Hepatic stellate cell (primary cell): ENCODE data around the gene RNF214.
"Not testable (repeated sequence)": the region's sequence is repeated elsewhere in the genome, so short reads cannot be mapped to it uniquely, and the experiment has no call there.

Experiments used
- DNase-seq: peaks from one replicate; pipeline ENCODE4 v3.0.0; 2011; ENCODE audit warnings: low spot score

RNF214 gene

DNA sequence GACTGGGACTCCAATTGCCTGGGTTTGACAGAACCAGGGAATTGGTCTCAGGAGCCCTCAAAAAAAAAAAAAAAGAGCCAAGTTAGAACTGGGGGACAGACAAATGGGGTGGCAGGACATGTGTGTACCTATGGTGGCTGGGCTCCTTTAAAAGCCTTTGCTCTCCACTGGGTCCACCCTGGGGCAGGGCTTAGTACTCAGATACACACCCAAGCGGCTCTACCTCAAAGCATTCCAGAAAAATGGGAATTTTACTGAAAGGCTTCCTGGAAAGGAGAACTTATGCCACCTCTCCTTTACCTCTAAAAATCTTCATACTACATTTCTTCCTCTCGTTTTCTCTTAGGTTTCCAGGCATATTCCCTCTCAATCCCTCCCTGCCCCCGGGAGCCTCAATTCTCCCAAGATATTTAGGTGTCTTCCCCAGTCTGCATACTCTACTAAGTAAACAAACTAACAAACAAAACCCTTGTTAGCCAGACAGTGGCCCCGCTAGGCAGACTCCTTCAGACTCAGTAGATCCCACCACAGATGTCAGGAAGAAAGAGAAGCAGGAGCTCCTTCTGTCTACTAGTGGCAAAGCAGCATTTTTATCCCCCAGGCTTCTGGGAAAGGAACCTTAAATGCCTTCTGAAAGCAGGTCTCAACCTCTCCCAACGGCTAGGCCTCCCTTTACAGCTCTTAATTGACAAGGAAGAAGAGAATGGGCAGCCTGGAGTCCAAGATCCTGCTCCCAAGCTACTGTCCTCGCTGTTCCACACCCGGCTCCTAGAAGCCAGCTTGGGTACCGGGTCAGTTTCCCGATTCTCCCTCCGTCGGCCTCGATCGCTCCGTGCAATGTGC, 1.3 kb upstream of the RNF214 start:
- no peak for DNase-seq

- DNase-seq = no peak
Observed at GRCh38 chr11:117231842-117232091, 704 bp upstream of the RNF214 start, which contains the start of gene PCSK7. PCSK7 (minus strand) TSS chr11:117232073; CDS start chr11:117229844, 2,229 bp downstream.

DNA sequence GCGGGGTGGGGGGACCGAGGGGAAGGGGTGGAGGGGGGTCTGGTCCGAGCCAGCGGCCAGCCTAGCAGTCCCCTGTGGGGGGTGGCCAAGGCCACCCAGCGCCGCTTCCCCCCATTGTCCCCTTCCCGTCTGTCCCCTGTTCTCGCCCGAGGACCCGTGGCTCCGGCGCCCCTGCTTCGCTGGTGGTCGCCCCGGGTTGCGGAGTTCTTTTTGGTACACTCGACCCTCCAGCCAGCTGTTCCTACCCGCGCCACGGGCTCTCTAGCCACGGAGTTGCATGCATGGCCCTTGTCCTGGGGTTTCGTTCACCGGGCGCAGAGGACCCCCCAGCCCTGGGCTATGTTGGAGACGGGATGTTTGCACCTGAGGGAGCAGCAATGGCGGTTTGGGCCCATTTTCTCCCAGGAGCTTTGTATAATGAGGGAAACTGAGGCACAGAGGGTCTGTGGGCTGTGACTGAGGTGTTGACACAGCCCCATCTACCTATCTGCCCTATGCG, 489 bp downstream of the RNF214 start:
- peak; percentile 46 for DNase-seq

DNA sequence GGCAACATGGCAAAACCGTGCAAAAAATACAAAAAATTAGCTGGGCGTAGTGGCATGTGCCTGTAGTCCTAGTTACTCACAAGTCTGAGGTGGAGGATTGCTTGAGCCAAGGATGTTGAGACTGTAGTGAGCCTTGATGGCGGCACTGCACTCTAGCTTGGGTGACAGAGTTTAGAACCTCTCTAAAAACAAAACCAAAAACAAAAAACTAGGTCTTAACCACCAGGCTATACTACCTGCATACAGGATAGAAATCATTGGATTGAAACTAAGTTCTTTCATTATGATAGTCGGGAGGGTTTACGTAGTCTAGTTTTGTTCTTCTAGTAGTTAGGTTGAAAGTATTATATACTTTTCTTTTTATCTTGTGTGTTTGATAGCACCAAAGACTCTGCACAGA, 5.8 kb downstream of the RNF214 start:
- DNase-seq = no peak

DNA sequence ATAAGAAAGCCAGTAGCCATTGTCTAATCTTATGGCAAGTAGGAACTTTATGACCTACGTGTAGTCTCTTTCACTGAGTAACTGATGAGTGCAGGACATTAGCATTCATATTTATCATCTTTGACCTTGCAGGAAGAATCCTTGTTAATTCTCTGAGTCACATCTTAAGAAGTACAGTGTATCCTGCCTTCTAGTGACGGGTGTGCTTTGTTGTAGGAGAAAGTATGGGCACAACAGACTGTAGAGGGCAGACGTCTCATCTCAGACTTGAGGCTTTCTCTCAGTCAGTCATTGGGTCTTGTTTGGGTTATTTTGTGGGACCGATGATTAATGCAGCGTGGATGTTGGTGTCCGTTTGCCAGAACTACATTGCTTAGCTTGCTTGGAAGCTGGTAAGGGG, 6.8 kb downstream of the RNF214 start:
- peak; percentile 93 for DNase-seq

- DNase-seq = no peak
Observed at GRCh38 chr11:117248341-117248740, 15.9 kb downstream of the RNF214 start.

DNA sequence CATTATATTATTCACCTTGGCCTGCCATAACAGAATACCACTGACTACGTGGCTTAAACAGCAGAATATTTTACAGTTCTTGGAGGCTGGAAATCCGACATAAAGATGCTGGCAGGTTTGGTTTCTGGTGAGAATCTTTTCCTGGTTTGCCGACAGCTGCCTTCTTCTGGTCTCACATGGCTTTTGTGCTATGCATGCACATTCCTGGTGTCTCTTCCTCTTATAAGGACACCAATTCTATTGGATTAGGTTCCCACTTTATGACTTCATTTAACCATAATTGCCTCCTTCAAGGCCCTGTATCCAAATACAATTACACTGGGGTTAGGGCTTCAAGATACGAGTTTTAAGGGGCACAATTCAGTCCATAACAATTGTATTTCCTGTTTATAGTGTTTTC, 17.1 kb downstream of the RNF214 start:
- DNase-seq = no peak

- no peak for DNase-seq
Observed at GRCh38 chr11:117251506-117251905, 19.0 kb downstream of the RNF214 start.

- DNase-seq = no peak
Observed at GRCh38 chr11:117255966-117256365, 23.5 kb downstream of the RNF214 start.

DNA sequence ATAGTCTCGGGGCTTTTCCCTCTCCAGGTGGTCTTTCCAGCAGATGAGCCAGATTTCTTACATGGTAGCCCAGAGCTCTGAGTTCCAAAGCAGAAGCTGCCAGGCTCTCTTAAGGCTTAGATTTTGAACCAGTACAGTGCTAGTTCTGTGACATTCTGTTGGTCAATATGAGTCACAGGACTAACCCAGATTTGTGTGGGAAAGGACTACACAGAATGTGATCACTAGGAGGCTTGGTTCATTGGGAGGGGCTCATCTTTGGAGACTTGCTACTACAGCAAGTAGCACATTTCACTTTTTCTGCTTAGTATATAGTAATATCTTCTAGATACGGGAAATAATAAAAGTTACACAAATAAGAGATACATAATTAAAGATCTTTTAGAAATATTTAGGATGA, 24.1 kb downstream of the RNF214 start:
- DNase-seq = peak; percentile 49

- DNase-seq = no peak
Observed at GRCh38 chr11:117258576-117258975, 26.1 kb downstream of the RNF214 start.

DNA sequence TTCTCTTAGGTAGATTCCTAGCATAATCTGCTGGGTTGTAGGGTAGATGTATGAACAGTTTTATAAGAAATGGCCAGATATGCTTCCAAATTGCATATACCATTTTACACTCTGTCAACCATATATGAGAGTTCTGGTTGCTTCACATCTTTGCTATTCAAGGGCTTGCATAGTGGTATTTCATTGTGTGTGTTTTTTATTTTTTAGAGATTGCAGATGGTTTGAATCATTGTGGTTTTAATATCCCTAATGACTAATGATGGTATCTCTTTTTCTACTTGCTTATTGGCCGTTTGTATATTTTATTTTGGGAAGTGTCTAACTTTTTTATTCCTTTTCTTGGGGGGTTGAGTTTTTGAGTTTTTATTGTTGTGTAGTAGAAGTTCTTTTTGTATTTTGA, 26.9 kb downstream of the RNF214 start:
- DNase-seq = peak; percentile 66

GRCh38 chr11:117264624-117265323, 32.3 kb downstream of the RNF214 start:
- not testable (repeated sequence) for DNase-seq

- no peak for DNase-seq
Observed at GRCh38 chr11:117265745-117266144, 33.3 kb downstream of the RNF214 start.

DNA sequence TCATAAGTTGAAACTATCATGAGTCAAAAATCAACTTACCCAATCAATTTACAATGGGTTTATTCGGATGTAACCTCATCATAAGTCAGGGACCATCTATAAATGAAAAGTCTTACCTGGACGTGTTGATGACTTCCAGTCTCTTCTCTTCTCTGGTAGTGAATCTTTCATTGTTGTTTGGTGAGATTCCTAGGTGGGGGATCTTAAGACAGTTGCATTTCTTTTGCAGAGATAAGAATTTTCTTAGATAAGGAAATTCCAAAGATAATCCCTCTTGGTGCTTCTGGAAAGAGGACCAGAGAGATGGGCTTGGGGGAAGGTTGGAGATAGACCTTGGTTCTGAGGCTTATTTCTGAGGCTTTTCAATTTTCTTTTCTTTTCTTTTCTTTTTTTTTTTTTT, 37.4 kb downstream of the RNF214 start:
- no peak for DNase-seq

DNA sequence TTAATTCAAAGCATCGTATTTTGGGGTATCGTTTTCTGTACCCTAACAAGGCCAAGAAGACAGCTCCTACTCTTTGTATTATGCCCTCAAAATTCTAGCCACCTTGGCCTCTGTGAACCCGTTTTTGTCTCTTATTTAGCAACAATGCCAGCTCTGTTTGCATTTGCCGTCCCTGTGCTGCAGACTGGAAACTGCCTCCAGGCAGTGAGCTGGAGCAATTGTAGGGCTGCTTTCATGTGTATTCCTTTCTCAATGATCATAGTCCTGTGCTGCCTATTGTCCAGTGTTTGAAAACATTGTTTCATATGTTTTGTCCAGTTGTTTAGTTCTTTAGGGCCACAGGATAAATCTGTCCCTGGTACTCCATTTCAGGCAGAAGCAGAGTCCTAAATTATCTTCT, 38.7 kb downstream of the RNF214 start:
- no peak for DNase-seq

DNA sequence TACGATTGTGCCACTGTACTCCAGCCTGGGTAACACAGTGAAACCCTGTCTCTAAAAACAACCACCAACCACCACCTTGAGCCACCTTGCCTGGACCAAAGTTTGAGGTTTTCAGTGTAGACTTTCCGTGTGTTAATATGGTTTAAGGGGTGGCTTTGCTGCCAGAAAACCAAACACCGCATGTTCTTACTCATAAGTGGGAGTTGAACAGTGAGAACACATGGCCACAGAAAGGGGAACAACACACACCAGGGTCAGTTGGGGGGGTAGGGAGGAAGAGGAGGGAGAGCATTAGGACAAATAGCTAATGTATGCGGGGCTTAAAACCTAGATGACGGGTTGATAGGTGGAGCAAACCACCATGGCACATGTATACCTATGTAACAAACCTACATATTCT, 39.7 kb downstream of the RNF214 start:
- DNase-seq = not testable (repeated sequence)

DNA sequence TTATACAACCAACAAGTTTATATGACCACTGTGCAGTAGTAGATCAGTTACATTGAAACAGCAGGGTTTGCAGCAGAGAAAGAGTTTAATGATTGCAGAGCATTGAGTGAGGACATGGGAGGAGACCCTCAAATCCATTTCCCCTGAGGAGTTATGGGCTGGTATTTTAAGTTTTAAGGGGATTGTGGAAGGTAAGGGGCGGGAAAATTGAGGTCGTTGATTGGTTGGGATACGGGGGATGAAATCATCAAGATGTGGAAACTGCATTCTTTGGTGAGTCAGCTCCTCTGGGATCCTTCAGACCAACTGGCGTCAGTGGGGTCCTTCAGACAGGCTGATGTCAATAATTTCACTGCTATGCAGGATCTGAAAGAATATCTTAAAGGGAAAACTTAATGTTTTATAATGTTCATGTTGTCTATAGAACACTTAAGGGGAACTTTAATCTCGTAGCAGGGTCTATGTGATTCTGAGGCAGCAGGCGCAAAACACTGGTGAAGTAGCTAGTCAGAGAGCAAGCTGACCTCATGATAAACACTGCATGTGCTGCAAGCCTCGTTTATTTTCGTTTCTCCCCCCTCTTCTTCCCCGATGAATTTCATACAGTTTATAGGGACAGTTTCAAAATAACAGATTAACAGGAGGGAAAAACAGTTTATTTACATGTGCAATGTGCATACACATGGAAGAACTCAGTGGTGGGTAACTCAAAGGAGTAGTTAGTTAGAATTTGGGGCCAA, 41.2 kb downstream of the RNF214 start:
- peak; percentile 86 for DNase-seq

GRCh38 chr11:117278347-117278746, 45.9 kb downstream of the RNF214 start:
- DNase-seq = no peak

DNA sequence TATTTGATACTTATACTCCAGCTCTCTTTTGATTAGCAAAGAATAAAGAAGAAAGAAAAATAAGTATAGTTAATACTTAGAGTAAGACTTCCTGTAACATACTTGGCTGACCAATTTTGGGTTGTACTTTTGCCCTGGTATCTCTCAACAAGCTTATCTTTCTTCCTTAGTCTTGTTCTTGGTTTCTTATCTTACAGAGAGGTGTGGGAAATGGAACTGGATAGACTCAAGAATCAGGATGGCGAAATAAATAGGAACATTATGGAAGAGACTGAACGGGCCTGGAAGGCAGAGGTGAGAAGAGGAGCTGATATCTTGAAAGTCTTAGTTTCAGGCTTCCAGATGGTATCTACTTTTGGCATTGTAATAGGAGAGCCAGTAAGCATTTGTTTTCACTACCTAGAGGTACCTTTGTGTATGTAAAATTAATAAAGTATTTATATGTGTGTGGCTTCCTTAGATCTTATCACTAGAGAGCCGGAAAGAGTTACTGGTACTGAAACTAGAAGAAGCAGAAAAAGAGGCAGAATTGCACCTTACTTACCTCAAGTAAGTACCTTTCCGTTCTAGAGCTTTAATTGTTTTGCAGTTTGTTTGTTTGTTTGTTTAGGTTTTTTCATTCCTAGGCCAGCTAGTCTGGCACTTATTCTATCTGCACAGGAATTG, 47.4 kb downstream of the RNF214 start:
- DNase-seq = no peak

GRCh38 chr11:117281159-117281558, 48.7 kb downstream of the RNF214 start:
- DNase-seq = peak; percentile 77

GRCh38 chr11:117281869-117282268, 49.4 kb downstream of the RNF214 start:
- DNase-seq = no peak
